Endothelial cell of umbilical vein (primary cell): ENCODE data around the gene ACE. TPM values are rescaled to one million over a fixed set of nuclear protein-coding genes. Genes with fewer than 3 reads are reported as not detected.

Source experiments
- BruUV-seq: library from RNA; stranded (reverse); fragments of 400-500 nt; replicated peaks from 2 replicates; lab custom pipeline; 2021; lab: Mats Ljungman, UMichigan
- CTCF ChIA-PET: fragments of 300-600, 350-600 bp; sonication (Branson Sonifier 250); formaldehyde crosslinking; loops from one replicate; lab custom pipeline; 2021; ENCODE audit warnings: antibody characterized with exemption, inconsistent platforms; lab: Charles Lee
- POLR2A ChIA-PET: fragments of 300-600, 350-600 bp; sonication (Branson Sonifier 250); formaldehyde crosslinking; loops from one replicate; lab custom pipeline; 2021; ENCODE audit warnings: antibody characterized with exemption, inconsistent platforms; lab: Charles Lee
- DNase-seq: peaks from one replicate; pipeline ENCODE4 v3.0.0-alpha.2; 2011; ENCODE audit warnings: low read depth, low spot score
- FAIRE-seq: peaks from 2 replicates; lab custom pipeline; 2011; peaks lifted over from hg19 to GRCh38; lab: Jason Lieb, UNC
- H2AFZ ChIP-seq: 2 replicates; pipeline ENCODE4 v1.6.0; 2012; ENCODE audit warnings: low read depth, low read length, control low read depth, inconsistent platforms
- H3K27ac ChIP-seq: 2 replicates; pipeline ENCODE4 v1.5.1; 2011; ENCODE audit warnings: low read depth, mild to moderate bottlenecking, control low read depth, low read length, moderate library complexity; ENCODE audit not compliant: insufficient read depth
- H3K27me3 ChIP-seq, 2 experiments: 2 replicates each; pipeline versions ENCODE4 v1.6.0 to v1.6.1; 2011; ENCODE audit warnings: low read length in 2 of 2, mixed read lengths in 1 of 2; ENCODE audit not compliant: control insufficient read depth in 2 of 2, insufficient read depth in 2 of 2
- H3K36me3 ChIP-seq, 2 experiments: 2 replicates in 1 of 2; 3 replicates in 1 of 2; pipeline ENCODE4 v1.5.1; 2011; ENCODE audit warnings: low read length in 2 of 2, mild to moderate bottlenecking in 1 of 2, moderate library complexity in 1 of 2; ENCODE audit not compliant: control insufficient read depth in 2 of 2, insufficient read depth in 2 of 2; ENCODE audit errors: extremely low read depth in 1 of 2
- H3K4me1 ChIP-seq: 3 replicates; pipeline ENCODE4 v1.5.1; 2011; ENCODE audit warnings: mild to moderate bottlenecking, low read length; ENCODE audit not compliant: control insufficient read depth, insufficient read depth; ENCODE audit errors: extremely low read depth
- H3K4me2 ChIP-seq: 2 replicates; pipeline ENCODE4 v1.6.1; 2011; ENCODE audit warnings: low read length, control low read depth, mixed read lengths; ENCODE audit not compliant: insufficient read depth
- H3K4me3 ChIP-seq, 3 experiments: fragments of 200-600 bp in 1 of 3; sonication (generic), shearing (Covaris generic) in 1 of 3; replicated peaks in 1 of 3; 2 replicates each; pipeline ENCODE4 v1.5.1; 2011 to 2016; ENCODE audit warnings: control low read depth in 3 of 3, low read length in 3 of 3, mild to moderate bottlenecking in 2 of 3, inconsistent platforms in 1 of 3, low read depth in 1 of 3, moderate library complexity in 1 of 3; ENCODE audit not compliant: insufficient read depth in 1 of 3
- H3K79me2 ChIP-seq: 2 replicates; pipeline ENCODE4 v1.6.0; 2012; ENCODE audit warnings: low read length, inconsistent platforms; ENCODE audit not compliant: control insufficient read depth, insufficient read depth
- H3K9ac ChIP-seq: replicated peaks from 2 replicates; pipeline ENCODE3; 2011; ENCODE audit warnings: low read length, control low read depth; ENCODE audit not compliant: insufficient read depth; ENCODE audit errors: extremely low read depth
- H3K9me1 ChIP-seq: replicated peaks from 3 replicates; pipeline ENCODE4 v1.6.0; 2011; ENCODE audit warnings: mild to moderate bottlenecking, low read length; ENCODE audit not compliant: control insufficient read depth, insufficient read depth; ENCODE audit errors: extremely low read depth
- H3K9me3 ChIP-seq: replicated peaks from 2 replicates; pipeline ENCODE4 v1.5.1; 2012; ENCODE audit warnings: low read length, inconsistent platforms; ENCODE audit not compliant: control insufficient read depth, insufficient read depth
- H4K20me1 ChIP-seq: replicated peaks from 2 replicates; pipeline ENCODE3; 2011; ENCODE audit warnings: mild to moderate bottlenecking, low read length; ENCODE audit not compliant: control insufficient read depth, insufficient read depth; ENCODE audit errors: extremely low read depth
- EZH2 ChIP-seq: IDR thresholded peaks from 2 replicates; pipeline ENCODE4 v1.6.1; 2012; ENCODE audit warnings: borderline replicate concordance, low read depth, mild to moderate bottlenecking, moderate library complexity, low read length, inconsistent platforms; ENCODE audit not compliant: severe bottlenecking
- FOS ChIP-seq: IDR thresholded peaks from 2 replicates; pipeline ENCODE4 v1.6.1; 2011; ENCODE audit warnings: mild to moderate bottlenecking, low read length, moderate library complexity, borderline replicate concordance; ENCODE audit not compliant: insufficient read depth
- GATA2 ChIP-seq: IDR thresholded peaks from 2 replicates; pipeline ENCODE4 v1.7.0; 2011; ENCODE audit warnings: low read depth, mild to moderate bottlenecking, moderate library complexity, mixed read lengths, low read length; ENCODE audit not compliant: insufficient read length, insufficient read depth
- JUN ChIP-seq: IDR thresholded peaks from 2 replicates; pipeline ENCODE4 v1.6.1; 2011; ENCODE audit warnings: borderline replicate concordance, low read depth; ENCODE audit not compliant: insufficient read length, insufficient read depth
- MAX ChIP-seq: IDR thresholded peaks from 2 replicates; pipeline ENCODE4 v1.6.1; 2011; ENCODE audit not compliant: insufficient read depth, insufficient read length
- MYC ChIP-seq: IDR thresholded peaks from one replicate; pipeline ENCODE4 v1.6.1; 2011; ENCODE audit warnings: mild to moderate bottlenecking, low read depth, low read length
- POLR2A ChIP-seq: IDR thresholded peaks from 2 replicates; pipeline ENCODE4 v1.6.1; 2012; ENCODE audit warnings: low read depth, mild to moderate bottlenecking, control low read depth, low read length
- POLR2AphosphoS5 ChIP-seq: IDR thresholded peaks from 2 replicates; pipeline ENCODE4 v1.6.1; 2012; ENCODE audit warnings: low read depth, mild to moderate bottlenecking, control low read depth, low read length, moderate library complexity; ENCODE audit not compliant: insufficient read depth
- dilution Hi-C: fragments of 300-500 bp; cut with MboI; formaldehyde crosslinking; loops from one replicate; pipeline ENCODE4 v1.15.0; 2019; ENCODE audit warnings: low sequenced_read_pairs; ENCODE audit not compliant: extremely low pct_ligation_motif_present
- intact Hi-C: fragments of 100-400 bp; cut with micrococcal nuclease; formaldehyde crosslinking; loops from one replicate; pipeline ENCODE4 v1.10.0; 2022
- polyA plus RNA-seq, 4 experiments: library from polyadenylated mRNA; depleted of rRNA in 3 of 4; stranded (reverse) in 3 of 4; unstranded in 1 of 4; fragments of >200 nt; gene quantifications; 2 replicates each; pipeline versions ENCODE4 v1.2.1 to v1.2.3, GENCODE V29; 2011 to 2012; ENCODE audit warnings: missing spikeins in 1 of 4
- total RNA-seq: library from RNA; stranded (reverse); gene quantifications from 2 replicates; pipeline ENCODE4 v1.2.3, GENCODE V29; 2021
- TF ChIP-seq, protein P1 (sequence below), 2 donors: IDR thresholded peaks; 1 replicate in 1 of 2; 2 replicates in 1 of 2; pipeline ENCODE4 v1.5.1; 2011; ENCODE audit warnings: low read length in 2 of 2, mild to moderate bottlenecking in 2 of 2, moderate library complexity in 2 of 2, control low read depth in 1 of 2, inconsistent platforms in 1 of 2, low read depth in 1 of 2; ENCODE audit not compliant: insufficient read depth in 1 of 2; ENCODE audit errors: extremely low read depth in 1 of 2

The ACE gene
- total and polyA plus RNA-seq, 2 donors (not counting 3 experiments of a cell fraction or from before 2014, with no cell fraction given), result 63.4 to 207 TPM

- ChIA-PET CTCF (no interaction called here), POLR2A (no interaction called here)
- dilution Hi-C loops, result no loop called here
- H3K4me1 ChIP-seq, result no peaks in the 10 kb centered on the region
- H3K79me2 ChIP-seq, result no peaks in the 10 kb centered on the region
- no peak overlapping the region for H3K9ac ChIP-seq
- intact Hi-C loops, result no loop called here
- no peaks in the 10 kb centered on the region for H3K9me3 ChIP-seq
- no peaks in the 10 kb centered on the region for H3K36me3 ChIP-seq
- no peak for DNase-seq
- H3K4me3 ChIP-seq, result no peak overlapping the region
- no peak for FAIRE-seq
- H3K27me3 ChIP-seq, result peaks cover 2 to 4% of the 10 kb centered on the region in 2 experiments
- no peak for TF ChIP-seq FOS
- no peak for TF ChIP-seq GATA2
- TF ChIP-seq, protein P1, sequence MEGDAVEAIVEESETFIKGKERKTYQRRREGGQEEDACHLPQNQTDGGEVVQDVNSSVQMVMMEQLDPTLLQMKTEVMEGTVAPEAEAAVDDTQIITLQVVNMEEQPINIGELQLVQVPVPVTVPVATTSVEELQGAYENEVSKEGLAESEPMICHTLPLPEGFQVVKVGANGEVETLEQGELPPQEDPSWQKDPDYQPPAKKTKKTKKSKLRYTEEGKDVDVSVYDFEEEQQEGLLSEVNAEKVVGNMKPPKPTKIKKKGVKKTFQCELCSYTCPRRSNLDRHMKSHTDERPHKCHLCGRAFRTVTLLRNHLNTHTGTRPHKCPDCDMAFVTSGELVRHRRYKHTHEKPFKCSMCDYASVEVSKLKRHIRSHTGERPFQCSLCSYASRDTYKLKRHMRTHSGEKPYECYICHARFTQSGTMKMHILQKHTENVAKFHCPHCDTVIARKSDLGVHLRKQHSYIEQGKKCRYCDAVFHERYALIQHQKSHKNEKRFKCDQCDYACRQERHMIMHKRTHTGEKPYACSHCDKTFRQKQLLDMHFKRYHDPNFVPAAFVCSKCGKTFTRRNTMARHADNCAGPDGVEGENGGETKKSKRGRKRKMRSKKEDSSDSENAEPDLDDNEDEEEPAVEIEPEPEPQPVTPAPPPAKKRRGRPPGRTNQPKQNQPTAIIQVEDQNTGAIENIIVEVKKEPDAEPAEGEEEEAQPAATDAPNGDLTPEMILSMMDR (IDR thresholded peaks at IDR 0.05; ENCODE audit: extremely low read depth in 1 of 2, insufficient read depth in 1 of 2, low read depth in 1 of 2, low read length in 2 of 2), result no peak
- no peak for TF ChIP-seq EZH2
- no peak for TF ChIP-seq POLR2A
- no peak for TF ChIP-seq MYC
- TF ChIP-seq JUN, result no peak
- no peak for TF ChIP-seq POLR2AphosphoS5
- TF ChIP-seq MAX, result no peak
- no peak overlapping the region for H3K4me2 ChIP-seq
- H3K27ac ChIP-seq, result no peak overlapping the region
- H3K9me1 ChIP-seq, result no peaks in the 10 kb centered on the region
- no TSS peak for BruUV-seq
- no peak overlapping the region for H2AFZ ChIP-seq
- no peaks in the 10 kb centered on the region for H4K20me1 ChIP-seq
Observed at GRCh38 chr17:63512388-63512787, 35.5 kb downstream of the ACE start.
